ENCODE data around the gene UGGT2. TPM values are rescaled to one million over a fixed set of nuclear protein-coding genes. Genes with fewer than 3 reads are reported as not detected.
"Not testable (repeated sequence)": the region's sequence is repeated elsewhere in the genome, so short reads cannot be mapped to it uniquely, and the experiment has no call there.

The UGGT2 gene
- total and polyA plus RNA-seq, 2 experiments from 2014 or later: 46.1 to 54.8 TPM

DNA sequence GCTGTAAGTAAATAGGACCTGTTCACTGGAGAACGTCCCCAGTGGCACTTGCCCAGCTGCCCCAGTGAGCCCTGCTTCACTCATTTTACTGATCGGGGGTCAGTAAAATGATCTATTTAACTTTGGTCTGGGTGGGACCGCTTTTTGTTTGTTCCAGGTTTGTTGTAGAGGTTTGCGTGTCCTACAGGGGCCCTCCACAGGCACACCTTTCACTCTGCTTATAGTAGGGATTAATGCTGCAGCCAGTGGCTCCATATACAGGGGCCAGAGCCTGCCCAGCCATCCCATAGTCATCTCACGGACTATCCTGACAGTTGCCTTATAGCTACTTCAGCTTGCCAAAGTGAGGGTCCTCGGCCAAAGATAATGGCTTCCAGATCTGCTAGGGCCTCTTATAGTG is 272.2 kb downstream of the UGGT2 start:
- Histone ChIP-seq H3K36me3 (ENCODE audit: low read depth) (peaks cover 19% of the 10 kb centered on the region; the same call in 1 of the 2 replicates), H2AFZ (no peak overlapping the region), H3K4me2 (ENCODE audit: unreplicated experiment) (no peak overlapping the region), H3F3A (ENCODE audit: insufficient read depth) (peaks cover 9% of the 10 kb centered on the region; the same call in 1 of the 2 replicates), H3K79me2 (ENCODE audit: insufficient read depth) (peaks cover 37% of the 10 kb centered on the region), H3K4me3 (no peak overlapping the region), H3K4me1 (ENCODE audit: insufficient read depth) (peaks cover 14% of the 10 kb centered on the region), H3K9ac (no peak overlapping the region), H3K9me2 (ENCODE audit: insufficient read depth) (no peaks in the 10 kb centered on the region), H3K9me3 (ENCODE audit: low read depth) (no peaks in the 10 kb centered on the region), H3K27ac (no peak overlapping the region), H3K27me3 (replicated peaks; ENCODE audit: insufficient read depth) (no peaks in the 10 kb centered on the region), H4K20me1 (ENCODE audit: insufficient read depth) (no peaks in the 10 kb centered on the region; the same call in 1 of the 2 replicates)
- DNase-seq: no peak
- WGBS, 2 experiments (ENCODE audit: low coverage in 1 of 2, low lambda C conversion rate in 2 of 2, missing lambda C conversion rate in 2 of 2): 93 to 95% methylated on average over 6 of the region's 6 CpGs
- in situ Hi-C loops (cut with MboI): no loop called here
- TF ChIP-seq EZH2 (IDR thresholded peaks at IDR 0.05; ENCODE audit: insufficient read depth, poor library complexity, severe bottlenecking): no peak
- TF ChIP-seq EZH2phosphoT487 (IDR thresholded peaks at IDR 0.05; ENCODE audit: insufficient read depth, low read depth): no peak

- TF ChIP-seq EZH2phosphoT487 (IDR thresholded peaks at IDR 0.05; ENCODE audit: insufficient read depth, low read depth) (no peak), EZH2 (IDR thresholded peaks at IDR 0.05; ENCODE audit: insufficient read depth, poor library complexity, severe bottlenecking) (no peak)
- no peak for DNase-seq
- Histone ChIP-seq H3K27ac (no peak overlapping the region), H3K9ac (no peak overlapping the region), H3K4me3 (no peak overlapping the region), H3K9me3 (ENCODE audit: low read depth) (no peaks in the 10 kb centered on the region), H4K20me1 (ENCODE audit: insufficient read depth) (no peaks in the 10 kb centered on the region; the same call in 1 of the 2 replicates), H3K4me2 (ENCODE audit: unreplicated experiment) (no peak overlapping the region), H3K79me2 (ENCODE audit: insufficient read depth) (peaks cover 32% of the 10 kb centered on the region), H3K4me1 (ENCODE audit: insufficient read depth) (peaks cover 7% of the 10 kb centered on the region), H2AFZ (no peak overlapping the region), H3K27me3 (replicated peaks; ENCODE audit: insufficient read depth) (no peaks in the 10 kb centered on the region), H3K9me2 (ENCODE audit: insufficient read depth) (no peaks in the 10 kb centered on the region), H3K36me3 (ENCODE audit: low read depth) (peaks cover 16% of the 10 kb centered on the region; the same call in 1 of the 2 replicates), H3F3A (ENCODE audit: insufficient read depth) (peaks cover 8% of the 10 kb centered on the region; the same call in 1 of the 2 replicates)
- in situ Hi-C loops (cut with MboI): no loop called here
- WGBS, 2 experiments (ENCODE audit: low coverage in 1 of 2, low lambda C conversion rate in 2 of 2, missing lambda C conversion rate in 2 of 2): 49 to 67% methylated on average over 1 of the region's 1 CpG
These were observed 273.7 kb downstream of the UGGT2 start for GRCh38 chr13:95779522-95779921.

DNA sequence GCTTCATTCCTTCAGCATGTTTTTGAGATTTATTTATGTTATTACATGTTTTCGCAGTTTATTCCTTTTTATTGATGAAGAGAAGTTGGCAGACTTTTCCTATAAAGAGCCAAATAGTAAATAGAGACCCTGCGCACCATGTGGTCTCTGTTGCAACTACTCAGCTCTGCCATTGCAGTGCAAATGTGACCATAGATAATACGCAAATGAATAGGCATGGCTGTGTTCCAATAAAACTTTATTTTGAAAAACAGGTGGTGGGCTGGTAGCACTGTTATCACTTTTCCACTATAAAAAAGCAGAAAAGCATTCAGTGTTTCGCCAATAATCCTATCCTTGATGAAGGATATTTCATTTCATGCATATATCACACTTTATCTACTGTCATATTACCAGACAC is 281.3 kb downstream of the UGGT2 start:
- peaks cover 12% of the 10 kb centered on the region for H3F3A ChIP-seq (ENCODE audit: insufficient read depth)
- 93 to 96% methylated on average over 4 of the region's 4 CpGs for WGBS, 2 experiments (ENCODE audit: low coverage in 1 of 2, low lambda C conversion rate in 2 of 2, missing lambda C conversion rate in 2 of 2)
- no peak overlapping the region for H3K4me2 ChIP-seq (ENCODE audit: unreplicated experiment)
- H3K27me3 ChIP-seq (replicated peaks; ENCODE audit: insufficient read depth): no peaks in the 10 kb centered on the region
- no peaks in the 10 kb centered on the region for H3K9me3 ChIP-seq (ENCODE audit: low read depth)
- no peak overlapping the region for H3K27ac ChIP-seq
- H3K36me3 ChIP-seq (ENCODE audit: low read depth): no peaks in the 10 kb centered on the region
- DNase-seq: no peak
- H2AFZ ChIP-seq: no peak overlapping the region
- no peak overlapping the region for H3K4me3 ChIP-seq
- in situ Hi-C loops (cut with MboI): no loop called here
- 0 out of 2 replicates have a peak, but pooled peaks cover 7% of the 10 kb centered on the region for H3K4me1 ChIP-seq (ENCODE audit: insufficient read depth)
- TF ChIP-seq EZH2phosphoT487 (IDR thresholded peaks at IDR 0.05; ENCODE audit: insufficient read depth, low read depth): no peak
- TF ChIP-seq EZH2 (IDR thresholded peaks at IDR 0.05; ENCODE audit: insufficient read depth, poor library complexity, severe bottlenecking): no peak
- H3K79me2 ChIP-seq (ENCODE audit: insufficient read depth): no peaks in the 10 kb centered on the region
- H3K9ac ChIP-seq: no peak overlapping the region
- H4K20me1 ChIP-seq (ENCODE audit: insufficient read depth): no peaks in the 10 kb centered on the region
- no peaks in the 10 kb centered on the region; the same call in 1 of the 2 replicates for H3K9me2 ChIP-seq (ENCODE audit: insufficient read depth)

GRCh38 chr13:95763601-95764000 is 289.6 kb downstream of the UGGT2 start:
- WGBS, 2 experiments (ENCODE audit: low coverage in 1 of 2, low lambda C conversion rate in 2 of 2, missing lambda C conversion rate in 2 of 2): 80 to 81% methylated on average over 4 of the region's 4 CpGs
- H3K27ac ChIP-seq: no peak overlapping the region
- no peak overlapping the region for H3K9ac ChIP-seq
- peaks cover 3% of the 10 kb centered on the region; the same call in 1 of the 2 replicates for H3K36me3 ChIP-seq (ENCODE audit: low read depth)
- no peaks in the 10 kb centered on the region for H3K9me2 ChIP-seq (ENCODE audit: insufficient read depth)
- TF ChIP-seq EZH2phosphoT487 (IDR thresholded peaks at IDR 0.05; ENCODE audit: insufficient read depth, low read depth): no peak
- no peak for TF ChIP-seq EZH2 (IDR thresholded peaks at IDR 0.05; ENCODE audit: insufficient read depth, poor library complexity, severe bottlenecking)
- no peak for DNase-seq
- H3F3A ChIP-seq (ENCODE audit: insufficient read depth): no peaks in the 10 kb centered on the region
- no peak overlapping the region for H2AFZ ChIP-seq
- H3K4me1 ChIP-seq (ENCODE audit: insufficient read depth): no peaks in the 10 kb centered on the region
- in situ Hi-C loops (cut with MboI): no loop called here
- H3K9me3 ChIP-seq (ENCODE audit: low read depth): no peaks in the 10 kb centered on the region
- H3K4me2 ChIP-seq (ENCODE audit: unreplicated experiment): no peak overlapping the region
- no peaks in the 10 kb centered on the region for H3K27me3 ChIP-seq (replicated peaks; ENCODE audit: insufficient read depth)
- H3K4me3 ChIP-seq: no peak overlapping the region
- H4K20me1 ChIP-seq (ENCODE audit: insufficient read depth): no peaks in the 10 kb centered on the region
- peaks cover 2% of the 10 kb centered on the region; the same call in 1 of the 2 replicates for H3K79me2 ChIP-seq (ENCODE audit: insufficient read depth)

DNA sequence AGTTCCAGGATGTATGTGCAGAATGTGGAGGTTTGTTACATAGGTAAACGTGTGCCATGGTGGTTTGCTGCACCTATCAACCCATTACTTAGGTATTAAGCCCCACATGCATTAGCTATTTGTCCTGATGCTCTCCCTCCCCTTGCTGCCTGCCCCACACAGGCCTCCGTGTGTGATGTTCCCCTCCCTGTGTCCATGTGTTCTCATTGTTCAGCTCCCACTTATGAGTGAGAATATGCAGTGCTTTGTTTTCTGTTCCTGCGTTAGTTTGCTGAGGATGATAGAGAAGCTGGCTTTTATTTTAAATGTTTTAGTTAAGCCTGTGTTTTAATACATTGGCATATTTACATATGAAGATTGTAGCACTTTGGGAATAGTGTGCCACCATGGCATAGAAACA is 290.6 kb downstream of the UGGT2 start:
- H3K79me2 ChIP-seq (ENCODE audit: insufficient read depth); H3K4me1 ChIP-seq (ENCODE audit: insufficient read depth); H3K36me3 ChIP-seq (ENCODE audit: low read depth); H3K4me2 ChIP-seq (ENCODE audit: unreplicated experiment); H3K9me2 ChIP-seq (ENCODE audit: insufficient read depth); H3K9ac ChIP-seq; DNase-seq; H2AFZ ChIP-seq; in situ Hi-C loops (cut with MboI); H3K27ac ChIP-seq; H3K9me3 ChIP-seq (ENCODE audit: low read depth); H3F3A ChIP-seq (ENCODE audit: insufficient read depth); H3K27me3 ChIP-seq (replicated peaks; ENCODE audit: insufficient read depth); H4K20me1 ChIP-seq (ENCODE audit: insufficient read depth); H3K4me3 ChIP-seq: not testable (repeated sequence)
- 51 to 63% methylated on average over 3 of the region's 3 CpGs for WGBS, 2 experiments (ENCODE audit: low coverage in 1 of 2, low lambda C conversion rate in 2 of 2, missing lambda C conversion rate in 2 of 2)

All from GM23248 (cell line).